H9 (cell line): ENCODE results near the gene BICRAL. TPM values are rescaled to one million over a fixed set of nuclear protein-coding genes. Genes with fewer than 3 reads are reported as not detected.

Experiments
- DNase-seq: peaks from one replicate; pipeline ENCODE4 v3.0.0-alpha.2; 2017
- H2AFZ ChIP-seq: one replicate; pipeline ENCODE4 v1.6.1; 2013; ENCODE audit warnings: mild to moderate bottlenecking, low read length, control low read depth, moderate library complexity
- H2AK5ac ChIP-seq: 2 replicates; pipeline ENCODE4 v1.6.1; 2013; ENCODE audit warnings: low read length, control low read depth, mixed read lengths; ENCODE audit not compliant: insufficient read length
- H2BK120ac ChIP-seq: one replicate; pipeline ENCODE4 v1.6.1; 2013; ENCODE audit warnings: low read depth, mild to moderate bottlenecking, low read length, control low read depth, inconsistent platforms; ENCODE audit not compliant: poor library complexity, severe bottlenecking
- H2BK12ac ChIP-seq: 2 replicates; pipeline ENCODE4 v1.6.1; 2013; ENCODE audit warnings: low read length, control low read depth, mixed read lengths, low read depth; ENCODE audit not compliant: insufficient read length
- H2BK15ac ChIP-seq: 2 replicates; pipeline ENCODE4 v1.6.1; 2013; ENCODE audit warnings: low read depth, low read length, control low read depth
- H2BK20ac ChIP-seq: one replicate; pipeline ENCODE4 v1.6.1; 2013; ENCODE audit warnings: low read depth, mild to moderate bottlenecking, low read length, control low read depth, inconsistent platforms; ENCODE audit not compliant: poor library complexity, severe bottlenecking
- H2BK5ac ChIP-seq: 2 replicates; pipeline ENCODE4 v1.6.1; 2013; ENCODE audit warnings: low read length, control low read depth, mixed read lengths; ENCODE audit not compliant: insufficient read length
- H3K14ac ChIP-seq: 2 replicates; pipeline ENCODE4 v1.6.1; 2013; ENCODE audit warnings: low read length, control low read depth; ENCODE audit not compliant: insufficient read depth
- H3K18ac ChIP-seq: 2 replicates; pipeline ENCODE4 v1.6.1; 2013; ENCODE audit warnings: low read depth, mild to moderate bottlenecking, mixed read lengths, low read length, control low read depth; ENCODE audit not compliant: insufficient read length
- H3K23ac ChIP-seq: 2 replicates; pipeline ENCODE4 v1.6.1; 2013; ENCODE audit warnings: low read length, control low read depth, mixed read lengths, low read depth; ENCODE audit not compliant: insufficient read length
- H3K23me2 ChIP-seq: 2 replicates; pipeline ENCODE4 v1.6.1; 2013; ENCODE audit warnings: low read depth, mild to moderate bottlenecking, mixed read lengths, low read length, control low read depth; ENCODE audit not compliant: insufficient read length, poor library complexity, severe bottlenecking
- H3K27ac ChIP-seq: 2 replicates; pipeline ENCODE4 v1.5.1; 2013; ENCODE audit warnings: low read length, control low read depth, mixed read lengths, low read depth; ENCODE audit not compliant: insufficient read length
- H3K27me3 ChIP-seq: 2 replicates; pipeline ENCODE4 v1.6.1; 2013; ENCODE audit warnings: low read length, control low read depth, inconsistent platforms; ENCODE audit not compliant: insufficient read depth
- H3K4ac ChIP-seq: 2 replicates; pipeline ENCODE4 v1.6.1; 2013; ENCODE audit warnings: low read depth, mild to moderate bottlenecking, control low read depth, inconsistent platforms, low read length, moderate library complexity
- H3K4me1 ChIP-seq: 2 replicates; pipeline ENCODE4 v1.6.1; 2013; ENCODE audit warnings: low read length, control low read depth, inconsistent platforms; ENCODE audit not compliant: insufficient read depth
- H3K4me2 ChIP-seq: 2 replicates; pipeline ENCODE4 v1.6.1; 2013; ENCODE audit warnings: low read length, control low read depth, mixed read lengths; ENCODE audit not compliant: insufficient read length, insufficient read depth
- H3K56ac ChIP-seq: 2 replicates; pipeline ENCODE4 v1.6.1; 2013; ENCODE audit warnings: low read depth, mild to moderate bottlenecking, mixed read lengths, low read length, control low read depth; ENCODE audit not compliant: insufficient read length
- H3K79me1 ChIP-seq: 2 replicates; pipeline ENCODE4 v1.6.1; 2013; ENCODE audit warnings: low read depth, mild to moderate bottlenecking, moderate library complexity, low read length, control low read depth, inconsistent platforms; ENCODE audit not compliant: insufficient read depth, poor library complexity, severe bottlenecking
- H3K79me2 ChIP-seq: 2 replicates; pipeline ENCODE4 v1.6.1; 2013; ENCODE audit warnings: low read length, control low read depth, inconsistent platforms; ENCODE audit not compliant: insufficient read depth
- H3K9ac ChIP-seq: 2 replicates; pipeline ENCODE4 v1.6.1; 2013; ENCODE audit warnings: low read length, control low read depth, mixed read lengths; ENCODE audit not compliant: insufficient read length; ENCODE audit errors: extremely low read depth
- H3K9me3 ChIP-seq: one replicate; pipeline ENCODE4 v1.6.1; 2013; ENCODE audit warnings: low read depth, low read length, inconsistent platforms; ENCODE audit not compliant: control insufficient read depth
- H3T11ph ChIP-seq: one replicate; pipeline ENCODE4 v1.6.1; 2013; ENCODE audit warnings: mild to moderate bottlenecking, low read length, control low read depth, inconsistent platforms
- H4K20me1 ChIP-seq: one replicate; pipeline ENCODE4 v1.6.1; 2013; ENCODE audit not compliant: control insufficient read depth, insufficient read length, insufficient read depth
- H4K5ac ChIP-seq: 2 replicates; pipeline ENCODE4 v1.6.1; 2013; ENCODE audit warnings: low read depth, mild to moderate bottlenecking, mixed read lengths, low read length, control low read depth; ENCODE audit not compliant: insufficient read length
- H4K8ac ChIP-seq: replicated peaks from 2 replicates; pipeline ENCODE4 v1.6.1; 2013; ENCODE audit warnings: low read length, control low read depth, mixed read lengths, low read depth; ENCODE audit not compliant: insufficient read length
- H4K91ac ChIP-seq: 2 replicates; pipeline ENCODE4 v1.6.1; 2013; ENCODE audit warnings: low read depth, mild to moderate bottlenecking, moderate library complexity, mixed read lengths, low read length, control low read depth; ENCODE audit not compliant: insufficient read length
- H3K27ac Mint-ChIP-seq, 3 experiments: 2 replicates in 2 of 3; 3 replicates in 1 of 3; pipeline ENCODE4 v1.8.0; 2020 to 2021; ENCODE audit warnings: mixed read lengths in 3 of 3, mild to moderate bottlenecking in 1 of 3, moderate library complexity in 1 of 3
- H3K27me3 Mint-ChIP-seq: 2 replicates; pipeline ENCODE4 v1.8.0; 2021; ENCODE audit warnings: low read depth, mild to moderate bottlenecking, moderate library complexity, mixed read lengths
- H3K36me3 Mint-ChIP-seq, 3 experiments: 2 replicates in 2 of 3; 3 replicates in 1 of 3; pipeline ENCODE4 v1.8.0; 2020 to 2021; ENCODE audit warnings: low read depth in 3 of 3, mixed read lengths in 3 of 3; ENCODE audit not compliant: insufficient read depth in 1 of 3
- H3K4me1 Mint-ChIP-seq, 2 experiments: 2 replicates each; pipeline ENCODE4 v1.8.0; 2020; ENCODE audit warnings: mixed read lengths in 2 of 2
- H3K4me3 Mint-ChIP-seq, 2 experiments: 2 replicates in 1 of 2; 3 replicates in 1 of 2; pipeline ENCODE4 v1.8.0; 2020 to 2021; ENCODE audit warnings: mild to moderate bottlenecking in 2 of 2, mixed read lengths in 2 of 2, moderate library complexity in 1 of 2
- H3K9me3 Mint-ChIP-seq, 2 experiments: 2 replicates in 1 of 2; 3 replicates in 1 of 2; pipeline ENCODE4 v1.8.0; 2020; ENCODE audit warnings: mild to moderate bottlenecking in 2 of 2, mixed read lengths in 2 of 2, moderate library complexity in 1 of 2
- WGBS: extraction: QIAGEN DNeasy Blood & Tissue Kit; methylation state at CpG from one replicate; pipeline ENCODE4 v1.1.7; 2013; ENCODE audit warnings: missing lambda C conversion rate, low lambda C conversion rate, mixed read lengths; ENCODE audit not compliant: insufficient read length; ENCODE audit errors: extremely low coverage; 5-methylcytosine and 5-hydroxymethylcytosine counted together
- total RNA-seq: library from RNA; stranded (reverse); gene quantifications from 2 replicates; pipeline ENCODE4 v1.2.1, GENCODE V29; 2021
- TF ChIP-seq, protein P1 (sequence below): fragments of 200-600 bp; sonication (generic); conservative IDR thresholded peaks from 3 replicates; pipeline ENCODE4 v1.8.0; 2021; ENCODE audit warnings: antibody characterized with exemption, mild to moderate bottlenecking

BICRAL gene
- total RNA-seq, 1 experiment from 2014 or later, result 9.8 TPM

DNA sequence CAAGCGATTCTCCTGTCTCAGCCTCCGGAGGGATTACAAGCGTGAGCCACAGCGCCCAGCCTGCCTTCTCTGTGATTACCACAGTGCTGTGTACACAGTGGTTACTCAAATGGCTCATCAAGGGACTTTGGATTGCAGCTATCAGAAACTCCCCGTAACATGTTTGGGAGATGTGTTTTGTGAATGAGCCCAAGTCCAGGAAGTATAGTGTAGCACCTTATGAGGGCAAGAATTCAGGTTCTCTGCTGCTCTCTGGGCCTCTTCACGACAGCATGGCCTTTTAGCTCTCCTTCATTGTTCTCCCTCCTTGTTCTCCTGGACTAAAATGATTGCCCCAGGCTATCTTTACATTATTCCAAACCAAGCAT is 63.5 kb downstream of the BICRAL start:
- Histone ChIP-seq H2AFZ (no peak overlapping the region), H3K56ac (no peak overlapping the region)
- H3K9me3 Mint-ChIP-seq, result no peaks in the 10 kb centered on the region; a peak in 1 of 5 replicates

More for the DNA sequence above, 63.5 kb downstream of the BICRAL start:
- Histone ChIP-seq H3K79me1 (no peaks in the 10 kb centered on the region), H3K4ac (no peak overlapping the region), H2BK20ac (no peak overlapping the region), H2BK15ac (no peak overlapping the region), H2BK12ac (no peak overlapping the region), H3K27ac (no peak overlapping the region), H3K27me3 (no peaks in the 10 kb centered on the region), H3K23ac (no peak overlapping the region), H3K9me3 (no peaks in the 10 kb centered on the region), H3K4me1 (no peaks in the 10 kb centered on the region), H2BK120ac (no peak overlapping the region), H4K91ac (no peak overlapping the region), H3K4me2 (no peak overlapping the region), H2BK5ac (no peak overlapping the region), H3K14ac (no peak overlapping the region), H3K18ac (no peak overlapping the region), H3K23me2 (no peaks in the 10 kb centered on the region), H4K5ac (no peak overlapping the region), H3K79me2 (no peaks in the 10 kb centered on the region), H3T11ph (no peak overlapping the region), H3K9ac (no peak overlapping the region), H2AK5ac (no peak overlapping the region), H4K8ac (no peak overlapping the region), H4K20me1 (no peaks in the 10 kb centered on the region)
- no peak overlapping the region for H3K4me3 Mint-ChIP-seq
- TF ChIP-seq, protein P1, sequence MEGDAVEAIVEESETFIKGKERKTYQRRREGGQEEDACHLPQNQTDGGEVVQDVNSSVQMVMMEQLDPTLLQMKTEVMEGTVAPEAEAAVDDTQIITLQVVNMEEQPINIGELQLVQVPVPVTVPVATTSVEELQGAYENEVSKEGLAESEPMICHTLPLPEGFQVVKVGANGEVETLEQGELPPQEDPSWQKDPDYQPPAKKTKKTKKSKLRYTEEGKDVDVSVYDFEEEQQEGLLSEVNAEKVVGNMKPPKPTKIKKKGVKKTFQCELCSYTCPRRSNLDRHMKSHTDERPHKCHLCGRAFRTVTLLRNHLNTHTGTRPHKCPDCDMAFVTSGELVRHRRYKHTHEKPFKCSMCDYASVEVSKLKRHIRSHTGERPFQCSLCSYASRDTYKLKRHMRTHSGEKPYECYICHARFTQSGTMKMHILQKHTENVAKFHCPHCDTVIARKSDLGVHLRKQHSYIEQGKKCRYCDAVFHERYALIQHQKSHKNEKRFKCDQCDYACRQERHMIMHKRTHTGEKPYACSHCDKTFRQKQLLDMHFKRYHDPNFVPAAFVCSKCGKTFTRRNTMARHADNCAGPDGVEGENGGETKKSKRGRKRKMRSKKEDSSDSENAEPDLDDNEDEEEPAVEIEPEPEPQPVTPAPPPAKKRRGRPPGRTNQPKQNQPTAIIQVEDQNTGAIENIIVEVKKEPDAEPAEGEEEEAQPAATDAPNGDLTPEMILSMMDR, result no peak
- no peaks in the 10 kb centered on the region for H3K4me1 Mint-ChIP-seq
- peaks cover 6 to 14% (median 7%) of the 10 kb centered on the region in 3 experiments; a peak in 6 of 7 replicates for H3K36me3 Mint-ChIP-seq
- no CpG with 5 or more reads among the region's 6 CpGs for WGBS
- DNase-seq, result no peak
- no peaks in the 10 kb centered on the region for H3K27me3 Mint-ChIP-seq
- no peak overlapping the region for H3K27ac Mint-ChIP-seq
